Transverse colon (tissue), 4 donors: ENCODE results near the gene GGA1. TPM values are rescaled to one million over a fixed set of nuclear protein-coding genes. Genes with fewer than 3 reads are reported as not detected.
A peak's percentile ranks its signal among the peaks of the same experiment; 100 is the strongest.

Experiments
- DNase-seq: peaks from one replicate; pipeline ENCODE4 v3.0.0-alpha.2; 2019
- H3K27ac ChIP-seq, 4 donors: fragments of 200-600 bp; sonication (generic); 2 replicates each; pipeline ENCODE4 v1.5.1; 2016 to 2018; ENCODE audit warnings: inconsistent platforms in 4 of 4
- H3K27me3 ChIP-seq: fragments of 200-600 bp; sonication (generic); 2 replicates; pipeline ENCODE4 v1.5.1; 2017; ENCODE audit warnings: inconsistent platforms
- H3K36me3 ChIP-seq, 4 donors: fragments of 200-600 bp; sonication (generic); 2 replicates each; pipeline ENCODE4 v1.5.1; 2017 to 2019; ENCODE audit warnings: inconsistent platforms in 4 of 4
- H3K4me1 ChIP-seq, 4 donors: fragments of 200-600 bp; sonication (generic); 2 replicates each; pipeline ENCODE4 v1.5.1; 2017 to 2020; ENCODE audit warnings: inconsistent platforms in 4 of 4
- H3K4me3 ChIP-seq, 4 donors: fragments of 200-600 bp; sonication (generic); 1 replicate in 1 of 4; 2 replicates in 3 of 4; pipeline versions ENCODE4 v1.5.1 to v1.6.1; 2017 to 2019; ENCODE audit warnings: inconsistent platforms in 4 of 4
- H3K9me3 ChIP-seq, 2 donors: fragments of 200-600 bp; sonication (generic); 2 replicates each; pipeline ENCODE4 v1.5.1; 2017 to 2019; ENCODE audit warnings: inconsistent platforms in 2 of 2
- CTCF ChIP-seq, 5 experiments: fragments of 200-600 bp in 3 of 5; fragments of 450-650 bp in 2 of 5; sonication (generic) in 3 of 5; IDR thresholded peaks; 1 replicate in 2 of 5; 2 replicates in 3 of 5; pipeline ENCODE4 v1.5.1; 2016 to 2017; ENCODE audit warnings: antibody characterized with exemption in 5 of 5, inconsistent platforms in 3 of 5, mild to moderate bottlenecking in 2 of 5, moderate library complexity in 1 of 5
- EP300 ChIP-seq: sonication (generic); formaldehyde crosslinking; IDR thresholded peaks from one replicate; pipeline ENCODE4 v1.6.1; 2017; ENCODE audit warnings: antibody characterized with exemption, low read depth
- POLR2A ChIP-seq: fragments of 450-650 bp; IDR thresholded peaks from one replicate; pipeline ENCODE4 v1.6.1; 2016; ENCODE audit warnings: antibody characterized with exemption, mild to moderate bottlenecking, moderate library complexity
- POLR2AphosphoS5 ChIP-seq, 3 donors: sonication (generic); formaldehyde crosslinking; IDR thresholded peaks; one replicate each; pipeline ENCODE4 v1.6.1; 2016; ENCODE audit warnings: antibody characterized with exemption in 3 of 3
- WGBS, 2 donors: methylation state at CpG; one replicate each; pipeline ENCODE4 v1.1.5; 2018; ENCODE audit warnings: low coverage in 1 of 2; 5-methylcytosine and 5-hydroxymethylcytosine counted together
- in situ Hi-C, 4 donors: fragments of 200-750 bp; cut with MboI; loops; one replicate each; pipeline versions ENCODE4 v1.15.0 to v1.15.1; 2017; ENCODE audit warnings: low sequenced_read_pairs in 3 of 4, low pct_ligation_motif_present in 1 of 4, low pct_unique_long_range_greater_than_20kb in 1 of 4
- intact Hi-C: fragments of 100-400 bp; cut with DNase I; formaldehyde crosslinking; loops from one replicate; pipeline ENCODE4 v1.15.1; 2023; ENCODE audit warnings: low total_unique reads
- total RNA-seq, 4 donors: library from RNA; depleted of rRNA; stranded (reverse); fragments of >200 nt; gene quantifications; one replicate each; pipeline ENCODE4 v1.1.0, GENCODE V29; 2016

The GGA1 gene
- total RNA-seq, 4 donors from 2014 or later, result 60.1 to 142 (median 73.8) TPM

DNA sequence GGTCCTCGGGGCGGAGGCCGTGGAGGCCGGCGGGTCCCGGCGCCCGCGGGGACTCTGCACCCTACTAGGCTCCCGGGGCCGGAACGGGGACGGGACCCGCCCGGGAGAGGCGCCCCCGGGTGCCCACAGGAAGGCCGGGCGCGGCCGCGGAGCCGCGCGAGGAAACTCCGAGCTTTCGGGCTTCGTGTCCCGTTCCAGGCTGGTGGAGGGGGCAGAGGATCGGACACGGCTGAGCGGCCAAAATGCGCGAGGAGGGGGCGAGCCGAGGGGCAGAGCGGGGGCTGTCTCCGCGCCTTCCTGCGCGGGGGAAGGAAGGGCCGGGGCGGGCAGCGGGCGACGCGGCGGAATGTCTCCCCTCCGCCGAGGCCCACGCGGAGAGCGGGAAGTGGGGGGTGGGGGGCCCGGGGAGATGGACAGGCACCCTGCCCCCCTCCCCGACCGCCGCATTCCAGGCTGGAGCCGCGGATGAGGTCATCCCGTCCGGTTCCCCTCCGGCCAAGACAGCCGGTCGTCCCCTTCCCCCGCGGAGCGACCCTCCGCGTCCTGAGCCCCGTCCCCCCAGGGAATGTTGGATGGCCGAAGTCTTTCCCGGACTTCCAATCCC, 47.9 kb upstream of the GGA1 start:
- no peaks in the 10 kb centered on the region for H3K9me3 ChIP-seq
- H3K4me1 ChIP-seq, result peaks cover 33 to 53% (median 44%) of the 10 kb centered on the region in 4 donors
- no peaks in the 10 kb centered on the region for H3K27me3 ChIP-seq
- WGBS, 2 donors, result 5% methylated on average over 12 of the region's 72 CpGs; no CpG with 5 or more reads in 1 of the 2 donors
- H3K4me3 ChIP-seq, result peak overlapping the region; percentile 64 to 94 (median 78)
- in situ Hi-C loops, result no loop called here
- TF ChIP-seq POLR2A (no peak), POLR2AphosphoS5 (IDR thresholded peaks at IDR 0.05) (peak in 2 of 3 donors; percentile 11 to 33), EP300 (no peak)
- peak overlapping the region; percentile 97 to 99 (median 99) for H3K27ac ChIP-seq
- intact Hi-C loops, result no loop called here
- peak; percentile 34 for DNase-seq
- no peaks in the 10 kb centered on the region for H3K36me3 ChIP-seq

DNA sequence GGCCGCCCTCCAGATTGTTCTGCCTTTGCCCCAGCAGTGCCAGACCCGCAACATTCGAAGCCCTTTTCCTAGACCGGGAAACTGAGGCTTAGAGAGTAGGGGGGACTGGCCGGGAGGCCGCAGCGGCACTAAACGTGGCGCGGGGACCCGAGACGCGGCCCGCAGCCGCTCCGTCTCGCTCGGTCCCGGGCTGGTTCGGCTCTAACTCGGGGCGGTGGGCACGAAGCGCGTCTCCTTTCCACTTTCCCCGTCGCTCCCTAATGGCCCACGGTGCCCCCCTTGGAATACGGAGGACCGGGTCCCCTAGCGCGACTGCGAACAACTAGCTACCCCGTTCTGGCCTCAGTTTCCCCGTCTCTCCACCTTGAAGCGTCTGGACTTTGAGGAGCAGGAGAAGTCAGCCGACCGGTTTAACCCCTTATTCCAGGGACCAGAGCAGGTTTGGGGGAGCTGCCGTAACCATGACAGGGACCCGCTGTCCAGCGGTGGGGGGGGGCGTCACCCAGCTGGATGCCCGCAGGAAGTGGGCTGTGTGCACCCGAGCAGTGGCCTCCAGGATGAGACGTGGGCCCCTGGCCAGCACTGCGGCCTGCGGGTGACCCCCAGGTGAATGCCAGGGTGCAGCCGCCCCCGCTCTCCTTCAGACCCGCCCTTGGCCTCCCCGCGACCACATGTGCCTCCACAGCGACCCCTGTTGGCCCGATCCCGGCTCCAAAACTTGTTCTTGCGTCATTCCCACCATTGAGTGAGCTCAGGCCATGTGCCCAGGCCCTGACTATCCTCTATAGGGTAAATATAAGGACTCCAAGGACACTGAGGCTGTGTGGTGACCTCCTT, 47.2 kb upstream of the GGA1 start:
- Histone ChIP-seq H3K27me3 (no peaks in the 10 kb centered on the region), H3K4me3 (peak overlapping the region; percentile 64 to 94 (median 78)), H3K4me1 (peaks cover 33 to 60% (median 49%) of the 10 kb centered on the region in 4 donors), H3K36me3 (no peaks in the 10 kb centered on the region), H3K27ac (peak overlapping the region; percentile 97 to 99 (median 99)), H3K9me3 (no peaks in the 10 kb centered on the region)
- intact Hi-C loops (no loop called here), in situ Hi-C loops (no loop called here)
- 1% methylated on average over 39 of the region's 56 CpGs; no CpG with 5 or more reads in 1 of the 2 donors for WGBS, 2 donors
- TF ChIP-seq POLR2A, result peak; percentile 58
- TF ChIP-seq POLR2AphosphoS5 (IDR thresholded peaks at IDR 0.05), result peak; percentile 71 to 79 (median 71)
- peak; percentile 80 to 93 (median 87) for TF ChIP-seq CTCF (IDR thresholded peaks at IDR 0.05)
- TF ChIP-seq EP300, result no peak
- peak; percentile 95 for DNase-seq

- WGBS, 2 donors, result 62% methylated on average over 14 of the region's 14 CpGs; no CpG with 5 or more reads in 1 of the 2 donors
- H3K4me1 ChIP-seq, result peaks cover 39 to 64% (median 57%) of the 10 kb centered on the region in 4 donors
- in situ Hi-C loops, result no loop called here
- H3K9me3 ChIP-seq, result no peaks in the 10 kb centered on the region
- TF ChIP-seq POLR2AphosphoS5 (IDR thresholded peaks at IDR 0.05), result no peak
- TF ChIP-seq EP300, result no peak
- TF ChIP-seq POLR2A, result no peak
- TF ChIP-seq CTCF (IDR thresholded peaks at IDR 0.05), result no peak
- H3K27me3 ChIP-seq, result no peaks in the 10 kb centered on the region
- DNase-seq, result no peak
- intact Hi-C loops, result no loop called here
- H3K4me3 ChIP-seq, result peak overlapping the region in 3 of 4 donors; percentile 64 to 94 (median 88)
- no peaks in the 10 kb centered on the region for H3K36me3 ChIP-seq
- H3K27ac ChIP-seq, result peak overlapping the region; percentile 97 to 99 (median 99)
Measured at GRCh38 chr22:37562049-37562875, 46.4 kb upstream of the GGA1 start.

DNA sequence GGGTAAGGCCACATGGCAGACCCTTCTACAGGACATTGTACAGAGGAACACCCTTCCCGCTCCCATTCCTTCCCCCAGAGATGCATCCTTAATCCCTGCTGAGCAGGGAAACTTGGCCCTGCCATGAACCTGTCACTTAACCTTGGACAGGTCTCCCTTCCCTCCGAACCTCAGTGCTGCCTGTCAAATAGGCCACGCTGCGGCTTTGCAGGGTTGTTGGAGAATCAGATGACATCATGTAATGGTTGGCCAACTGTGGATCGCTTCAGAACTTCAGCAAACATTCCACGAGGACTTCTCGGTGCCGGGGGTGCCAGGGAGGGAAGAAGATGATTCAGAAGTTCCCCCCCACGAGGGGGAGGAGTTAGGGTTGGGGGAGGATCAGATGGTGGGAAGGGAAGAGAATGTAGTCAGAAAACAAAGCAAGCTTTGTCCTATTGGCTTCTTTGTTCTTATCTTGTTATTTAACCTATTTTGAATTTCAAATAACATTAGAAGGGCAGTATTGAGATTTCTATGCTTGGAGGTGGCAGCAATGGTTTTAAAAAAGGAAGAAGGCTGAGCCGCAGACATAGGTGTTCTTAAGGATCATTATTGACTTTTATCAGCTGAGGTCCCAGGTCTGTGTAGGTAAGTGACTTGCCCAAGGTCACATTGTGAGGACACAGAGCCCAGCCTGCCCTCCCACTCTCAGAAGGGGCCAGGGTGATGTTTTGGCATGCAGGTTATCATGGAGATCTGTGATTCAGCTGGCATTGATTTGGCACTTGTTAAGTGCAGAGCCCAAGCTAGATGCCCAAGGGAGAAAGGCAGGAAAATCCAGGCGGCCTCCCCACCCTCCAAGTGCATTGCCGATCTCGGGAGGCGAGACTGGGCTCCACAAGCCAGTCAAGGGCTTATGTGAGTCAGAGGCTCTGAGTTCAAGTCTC, 45.2 kb upstream of the GGA1 start:
- Histone ChIP-seq H3K27me3 (no peaks in the 10 kb centered on the region), H3K27ac (peak overlapping the region; percentile 97 to 99 (median 99)), H3K36me3 (no peaks in the 10 kb centered on the region), H3K4me1 (peaks cover 44 to 76% (median 66%) of the 10 kb centered on the region in 4 donors), H3K9me3 (no peaks in the 10 kb centered on the region), H3K4me3 (no peak overlapping the region)
- 37 to 38% methylated on average over 2 to 14 of the region's 14 CpGs for WGBS, 2 donors
- TF ChIP-seq POLR2AphosphoS5 (IDR thresholded peaks at IDR 0.05) (peak in 2 of 3 donors; percentile 32 to 50), CTCF (IDR thresholded peaks at IDR 0.05) (no peak)
- DNase-seq, result peak; percentile 77
- intact Hi-C loops (no loop called here), in situ Hi-C loops (no loop called here)
